Ascending aorta (tissue), 2 donors: ENCODE measurements around the gene FKBP1C. TPM values are rescaled to one million over a fixed set of nuclear protein-coding genes. Genes with fewer than 3 reads are reported as not detected.
"Not testable (repeated sequence)": the region's sequence is repeated elsewhere in the genome, so short reads cannot be mapped to it uniquely, and the experiment has no call there.

Source experiments
- DNase-seq, 2 donors: peaks; one replicate each; pipeline ENCODE4 v3.0.0-alpha.2; 2019; ENCODE audit warnings: low spot score in 2 of 2
- H3K27ac ChIP-seq, 2 donors: fragments of 200-600 bp; sonication (generic); one replicate each; pipeline ENCODE4 v1.5.1; 2016 to 2017; ENCODE audit warnings: mild to moderate bottlenecking in 1 of 2
- H3K27me3 ChIP-seq: fragments of 200-600 bp; sonication (generic); one replicate; pipeline ENCODE4 v1.5.1; 2017
- H3K36me3 ChIP-seq, 2 donors: fragments of 200-600 bp; sonication (generic); one replicate each; pipeline ENCODE4 v1.5.1; 2016
- H3K4me1 ChIP-seq, 2 donors: fragments of 200-600 bp; sonication (generic); one replicate each; pipeline ENCODE4 v1.5.1; 2016 to 2017; ENCODE audit warnings: mild to moderate bottlenecking in 1 of 2
- H3K4me3 ChIP-seq, 2 donors: fragments of 200-600 bp; sonication (generic); one replicate each; pipeline ENCODE4 v1.5.1; 2016 to 2017; ENCODE audit warnings: mild to moderate bottlenecking in 1 of 2
- H3K9me3 ChIP-seq, 2 donors: fragments of 200-600 bp; sonication (generic); one replicate each; pipeline ENCODE4 v1.5.1; 2016
- intact Hi-C: fragments of 100-400 bp; cut with DNase I; formaldehyde crosslinking; loops from one replicate; pipeline ENCODE4 v1.15.1; 2023
- total RNA-seq: library from RNA; depleted of rRNA; stranded (reverse); fragments of >200 nt; gene quantifications from one replicate; pipeline ENCODE4 v1.1.0, GENCODE V29; 2016
- TF ChIP-seq, protein P1 (sequence below), 3 experiments: fragments of 200-600 bp in 2 of 3; fragments of 450-650 bp in 1 of 3; sonication (generic) in 2 of 3; IDR thresholded peaks; one replicate each; pipeline ENCODE4 v1.5.1; 2016 to 2019; ENCODE audit warnings: antibody characterized with exemption in 3 of 3, mild to moderate bottlenecking in 1 of 3, moderate library complexity in 1 of 3

The FKBP1C gene
- total RNA-seq = not detected

DNA sequence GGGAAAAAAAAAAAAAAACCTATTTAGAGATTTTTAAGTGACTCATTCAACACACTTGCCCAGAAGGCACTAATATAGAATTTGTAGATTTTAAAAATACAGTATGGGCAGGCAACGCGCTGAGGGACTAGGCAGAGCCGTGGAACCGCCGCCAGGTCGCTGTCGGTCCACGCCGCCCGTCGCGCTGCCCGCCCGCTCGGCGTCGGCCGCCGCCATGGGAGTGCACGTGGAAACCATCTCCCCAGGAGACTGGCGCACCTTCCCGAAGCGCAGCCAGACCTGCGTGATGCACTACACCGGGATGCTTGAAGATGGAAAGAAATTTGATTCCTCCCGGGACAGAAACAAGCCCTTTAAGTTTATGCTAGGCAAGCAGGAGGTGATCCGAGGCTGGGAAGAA is at the start of gene FKBP1C:
Gene FKBP1C (plus strand): TSS at position 127 of the 400 bp plus-strand sequence.
- H3K9me3 ChIP-seq, H3K4me1 ChIP-seq, H3K36me3 ChIP-seq, H3K27me3 ChIP-seq, DNase-seq, H3K4me3 ChIP-seq, H3K27ac ChIP-seq, intact Hi-C loops: not testable (repeated sequence)

DNA sequence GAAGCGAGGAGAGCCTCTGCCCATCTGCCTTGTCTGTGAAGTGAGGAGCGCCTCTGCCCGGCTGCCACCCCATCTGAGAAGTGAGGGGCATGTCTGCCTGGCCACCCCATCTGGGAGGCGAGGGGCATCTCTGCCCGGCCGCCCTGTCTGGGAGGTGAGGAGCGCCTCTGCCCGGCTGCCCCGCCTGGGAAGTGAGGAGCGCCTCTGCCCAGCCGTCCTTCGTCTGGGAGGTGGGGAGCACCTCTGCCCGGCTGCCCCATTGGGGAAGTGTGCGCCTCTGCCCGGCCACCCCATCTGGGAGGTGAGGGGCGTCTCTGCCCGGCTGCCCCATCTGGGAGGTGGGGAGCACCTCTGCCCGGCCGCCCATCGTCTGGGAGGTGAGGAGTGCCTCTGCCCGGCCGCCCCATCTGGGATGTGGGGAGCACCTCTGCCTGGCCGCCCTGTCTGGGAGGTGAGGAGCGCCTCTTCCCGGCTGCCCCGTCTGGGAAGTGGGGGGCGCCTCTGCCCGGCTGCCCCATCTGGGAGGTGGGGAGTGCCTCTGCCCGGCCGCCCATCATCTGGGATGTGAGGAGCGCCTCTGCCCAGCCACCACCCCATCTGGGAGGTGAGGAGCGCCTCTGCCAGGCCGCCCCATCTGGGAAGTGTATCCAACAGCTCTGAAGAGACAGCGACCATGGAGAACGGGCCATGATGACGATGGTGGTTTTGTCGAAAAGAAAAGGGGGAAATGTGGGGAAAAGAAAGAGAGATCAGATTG is 47.0 kb upstream of the FKBP1C start:
- H3K9me3 ChIP-seq, H3K27ac ChIP-seq, intact Hi-C loops, H3K4me3 ChIP-seq, H3K4me1 ChIP-seq, H3K36me3 ChIP-seq, DNase-seq, H3K27me3 ChIP-seq: not testable (repeated sequence)

DNA sequence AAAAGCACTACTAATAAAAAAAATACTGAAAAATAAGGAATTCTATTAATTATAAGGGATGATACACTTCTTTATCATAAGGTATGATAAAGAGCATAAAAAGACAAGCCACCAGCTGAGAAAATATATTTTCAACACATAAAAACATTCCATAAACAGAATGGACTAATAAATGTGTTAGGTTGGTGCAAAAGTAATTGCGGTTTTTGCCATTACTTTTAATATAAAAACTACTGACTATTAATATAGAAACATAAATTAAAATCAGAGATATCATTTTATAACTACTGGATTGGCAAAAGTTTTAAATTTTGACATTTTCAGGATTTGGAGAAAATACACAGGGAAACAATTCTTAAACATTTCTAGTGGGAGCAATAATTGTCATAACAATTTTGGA is 37.1 kb upstream of the FKBP1C start:
- Histone ChIP-seq H3K4me1 (no peaks in the 10 kb centered on the region), H3K27ac (no peak overlapping the region), H3K36me3 (no peaks in the 10 kb centered on the region), H3K4me3 (no peak overlapping the region), H3K9me3 (no peaks in the 10 kb centered on the region), H3K27me3 (no peaks in the 10 kb centered on the region)
- intact Hi-C loops = no loop called here
- TF ChIP-seq, protein P1, sequence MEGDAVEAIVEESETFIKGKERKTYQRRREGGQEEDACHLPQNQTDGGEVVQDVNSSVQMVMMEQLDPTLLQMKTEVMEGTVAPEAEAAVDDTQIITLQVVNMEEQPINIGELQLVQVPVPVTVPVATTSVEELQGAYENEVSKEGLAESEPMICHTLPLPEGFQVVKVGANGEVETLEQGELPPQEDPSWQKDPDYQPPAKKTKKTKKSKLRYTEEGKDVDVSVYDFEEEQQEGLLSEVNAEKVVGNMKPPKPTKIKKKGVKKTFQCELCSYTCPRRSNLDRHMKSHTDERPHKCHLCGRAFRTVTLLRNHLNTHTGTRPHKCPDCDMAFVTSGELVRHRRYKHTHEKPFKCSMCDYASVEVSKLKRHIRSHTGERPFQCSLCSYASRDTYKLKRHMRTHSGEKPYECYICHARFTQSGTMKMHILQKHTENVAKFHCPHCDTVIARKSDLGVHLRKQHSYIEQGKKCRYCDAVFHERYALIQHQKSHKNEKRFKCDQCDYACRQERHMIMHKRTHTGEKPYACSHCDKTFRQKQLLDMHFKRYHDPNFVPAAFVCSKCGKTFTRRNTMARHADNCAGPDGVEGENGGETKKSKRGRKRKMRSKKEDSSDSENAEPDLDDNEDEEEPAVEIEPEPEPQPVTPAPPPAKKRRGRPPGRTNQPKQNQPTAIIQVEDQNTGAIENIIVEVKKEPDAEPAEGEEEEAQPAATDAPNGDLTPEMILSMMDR (IDR thresholded peaks at IDR 0.05) = no peak
- DNase-seq = no peak

DNA sequence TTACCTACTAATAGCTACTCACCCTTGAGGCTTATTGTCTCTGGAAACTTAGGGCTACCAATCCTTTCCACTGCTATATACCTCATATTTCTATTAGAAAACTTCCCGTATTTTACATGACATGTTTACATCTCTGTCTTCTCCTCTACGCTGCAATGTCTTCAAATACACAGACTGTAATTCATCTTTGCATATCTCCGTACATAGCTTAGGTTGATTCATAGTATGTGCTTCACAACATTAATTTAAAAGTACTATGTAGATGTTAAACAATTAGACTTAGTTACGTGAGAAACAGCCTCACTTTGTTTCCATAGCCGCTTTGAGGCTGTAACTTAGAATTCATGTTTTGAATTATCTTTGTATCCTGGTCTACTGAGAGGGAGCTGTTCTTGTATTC is 35.1 kb upstream of the FKBP1C start:
- intact Hi-C loops = no loop called here
- no peaks in the 10 kb centered on the region for H3K4me1 ChIP-seq
- H3K36me3 ChIP-seq = no peaks in the 10 kb centered on the region
- no peak overlapping the region for H3K4me3 ChIP-seq
- DNase-seq = no peak
- no peak overlapping the region for H3K27ac ChIP-seq
- H3K27me3 ChIP-seq = no peaks in the 10 kb centered on the region
- TF ChIP-seq, protein P1 (IDR thresholded peaks at IDR 0.05) = no peak
- no peaks in the 10 kb centered on the region for H3K9me3 ChIP-seq

DNA sequence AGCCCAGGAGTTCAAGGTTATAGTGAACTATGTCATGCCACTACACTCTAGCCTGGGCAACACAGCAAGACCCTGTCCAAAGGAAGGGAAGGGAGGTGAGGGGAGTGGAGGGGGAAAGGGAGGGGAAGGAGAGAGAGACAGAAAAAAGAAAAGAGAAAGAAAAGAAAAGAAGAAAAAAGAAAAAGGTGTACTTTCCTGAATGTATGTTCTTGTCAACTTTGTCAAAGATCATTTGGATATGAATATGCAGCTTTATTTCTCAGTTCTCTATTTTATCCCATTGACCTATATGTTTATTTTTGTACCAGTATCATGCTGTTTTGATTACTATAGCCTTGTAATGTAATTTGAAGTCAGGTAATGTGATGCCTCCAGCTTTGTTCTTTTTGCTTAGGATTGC is 30.9 kb upstream of the FKBP1C start:
- no peak overlapping the region for H3K27ac ChIP-seq
- intact Hi-C loops = no loop called here
- no peaks in the 10 kb centered on the region for H3K9me3 ChIP-seq
- H3K4me3 ChIP-seq = no peak overlapping the region
- no peaks in the 10 kb centered on the region for H3K4me1 ChIP-seq
- TF ChIP-seq, protein P1 (IDR thresholded peaks at IDR 0.05) = no peak
- DNase-seq = no peak
- H3K27me3 ChIP-seq = no peaks in the 10 kb centered on the region
- no peaks in the 10 kb centered on the region for H3K36me3 ChIP-seq

DNA sequence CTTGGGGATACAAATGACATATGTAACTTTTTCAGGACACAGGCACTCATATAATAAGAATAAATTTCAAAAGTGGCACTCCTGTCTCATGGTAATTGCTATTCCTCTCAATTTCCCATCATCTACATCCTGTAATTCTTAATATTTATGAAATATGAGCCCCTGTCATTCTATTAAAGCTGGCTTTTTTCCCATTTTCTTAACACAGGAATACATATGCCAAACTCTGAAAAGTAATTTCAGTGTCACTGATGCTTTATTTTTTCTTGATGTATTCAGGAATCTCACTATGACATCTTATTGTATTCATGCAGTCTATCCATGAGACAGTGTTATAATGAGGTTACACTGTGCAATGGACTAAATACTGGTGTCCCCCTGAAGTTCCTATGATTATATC is 24.3 kb upstream of the FKBP1C start:
- H3K4me3 ChIP-seq = no peak overlapping the region
- no peaks in the 10 kb centered on the region for H3K9me3 ChIP-seq
- intact Hi-C loops = no loop called here
- H3K27me3 ChIP-seq = no peaks in the 10 kb centered on the region
- H3K4me1 ChIP-seq = no peaks in the 10 kb centered on the region
- no peaks in the 10 kb centered on the region for H3K36me3 ChIP-seq
- TF ChIP-seq, protein P1 (IDR thresholded peaks at IDR 0.05) = no peak
- DNase-seq = no peak
- no peak overlapping the region for H3K27ac ChIP-seq

DNA sequence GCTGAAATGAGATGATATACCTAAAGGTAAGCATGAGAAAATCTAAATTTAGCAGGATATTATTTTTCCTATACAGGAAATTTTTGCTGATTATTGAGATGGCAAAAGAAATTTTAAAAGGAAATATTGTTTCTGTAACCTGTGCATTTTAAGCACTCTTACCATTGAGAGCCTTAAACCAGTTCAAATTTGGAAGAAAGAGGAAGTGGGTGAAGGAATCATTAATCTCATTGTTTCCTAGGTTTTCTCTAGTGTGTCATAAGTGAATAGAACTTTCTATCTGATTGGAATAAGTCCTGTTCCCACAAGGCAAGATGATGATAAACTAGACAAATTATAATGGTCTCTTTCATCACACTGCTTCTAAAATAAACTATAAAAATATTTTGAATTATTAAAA is 22.4 kb upstream of the FKBP1C start:
- no peak overlapping the region for H3K27ac ChIP-seq
- no peaks in the 10 kb centered on the region for H3K27me3 ChIP-seq
- H3K4me3 ChIP-seq = no peak overlapping the region
- TF ChIP-seq, protein P1 (IDR thresholded peaks at IDR 0.05) = no peak
- DNase-seq = no peak
- no peaks in the 10 kb centered on the region for H3K9me3 ChIP-seq
- H3K36me3 ChIP-seq = no peaks in the 10 kb centered on the region
- intact Hi-C loops = no loop called here
- H3K4me1 ChIP-seq = no peaks in the 10 kb centered on the region
